ENCODE measurements around the gene NSMF. TPM values are rescaled to one million over a fixed set of nuclear protein-coding genes. Genes with fewer than 3 reads are reported as not detected.
"Not testable (repeated sequence)": the region's sequence is repeated elsewhere in the genome, so short reads cannot be mapped to it uniquely, and the experiment has no call there.

The NSMF gene
- total RNA-seq, 1 donor from 2014 or later = 8.7 TPM

GRCh38 chr9:137475666-137476065, 16.5 kb upstream of the NSMF start:
- no peak for DNase-seq (ENCODE audit: low spot score)

DNA sequence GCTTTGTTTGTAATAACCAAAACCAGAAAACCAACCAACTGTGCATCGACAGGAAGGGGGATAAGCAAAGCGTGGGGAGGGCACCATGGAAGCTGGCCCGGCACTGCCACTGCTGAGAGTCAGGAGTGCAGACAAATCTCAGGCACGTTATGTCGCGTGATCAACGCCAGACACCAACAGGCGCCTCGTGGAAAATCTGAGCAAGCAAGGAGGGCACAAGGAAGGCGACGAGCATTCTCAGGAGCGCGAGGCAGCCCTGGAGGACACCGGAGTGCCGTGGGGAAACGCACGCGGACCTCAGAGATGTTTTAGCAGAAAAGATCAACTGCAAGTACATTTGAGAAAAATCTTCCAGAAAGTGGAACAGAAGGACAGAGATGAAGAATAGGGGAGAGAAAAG, 15.1 kb upstream of the NSMF start:
- DNase-seq (ENCODE audit: low spot score) = no peak

- DNase-seq (ENCODE audit: low spot score) = no peak
Observed at GRCh38 chr9:137470785-137471184, 11.7 kb upstream of the NSMF start.

DNA sequence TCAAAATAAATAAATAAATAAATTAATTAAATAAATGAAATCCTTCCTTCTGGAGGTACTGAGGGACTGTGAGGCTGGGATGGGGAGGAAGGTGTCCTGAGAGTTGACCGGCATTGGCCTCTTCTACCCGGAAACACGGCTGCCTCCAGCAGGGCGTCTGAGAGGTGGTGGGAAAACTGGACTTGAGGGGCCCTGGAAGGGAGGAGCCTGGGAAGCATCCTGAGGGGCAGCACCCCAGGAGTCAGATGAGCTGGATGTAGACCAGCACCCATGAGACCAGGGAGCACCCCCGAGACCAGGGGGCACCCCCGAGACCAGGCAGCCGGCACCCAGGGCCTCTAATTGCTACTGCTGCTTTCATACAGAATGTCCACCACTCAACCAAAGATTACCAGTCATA, 8.8 kb upstream of the NSMF start:
- DNase-seq (ENCODE audit: low spot score) = no peak

DNA sequence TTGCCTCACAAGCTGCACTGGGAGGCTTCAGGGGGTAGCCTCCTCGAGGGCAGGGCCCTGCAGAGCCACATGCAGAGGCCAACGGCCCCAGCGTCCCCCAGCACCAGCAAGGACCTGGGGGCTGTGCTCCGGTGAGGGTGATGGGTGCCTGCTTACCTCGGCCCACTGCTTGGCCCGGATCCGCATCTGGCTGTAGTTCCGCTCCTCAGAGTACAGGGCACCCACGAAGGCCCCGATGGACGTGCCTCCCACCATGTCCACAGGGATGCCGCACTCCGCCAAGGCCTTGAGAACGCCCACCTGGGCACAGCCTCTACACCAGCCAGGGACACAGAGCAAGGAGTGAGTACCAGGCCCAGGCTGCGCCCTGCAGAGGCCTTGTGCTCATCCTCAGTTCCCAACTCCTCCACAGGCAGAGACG, 8.0 kb upstream of the NSMF start:
- no peak for DNase-seq (ENCODE audit: low spot score)

- not testable (repeated sequence) for DNase-seq (ENCODE audit: low spot score)
Observed at GRCh38 chr9:137466389-137467085, 7.4 kb upstream of the NSMF start.

- DNase-seq (ENCODE audit: low spot score) = no peak
Observed at GRCh38 chr9:137465720-137466388, 6.7 kb upstream of the NSMF start.

- no peak for DNase-seq (ENCODE audit: low spot score)
Observed at GRCh38 chr9:137465000-137465719, 6.0 kb upstream of the NSMF start.

GRCh38 chr9:137464291-137464999, 5.3 kb upstream of the NSMF start:
- no peak for DNase-seq (ENCODE audit: low spot score)

DNA sequence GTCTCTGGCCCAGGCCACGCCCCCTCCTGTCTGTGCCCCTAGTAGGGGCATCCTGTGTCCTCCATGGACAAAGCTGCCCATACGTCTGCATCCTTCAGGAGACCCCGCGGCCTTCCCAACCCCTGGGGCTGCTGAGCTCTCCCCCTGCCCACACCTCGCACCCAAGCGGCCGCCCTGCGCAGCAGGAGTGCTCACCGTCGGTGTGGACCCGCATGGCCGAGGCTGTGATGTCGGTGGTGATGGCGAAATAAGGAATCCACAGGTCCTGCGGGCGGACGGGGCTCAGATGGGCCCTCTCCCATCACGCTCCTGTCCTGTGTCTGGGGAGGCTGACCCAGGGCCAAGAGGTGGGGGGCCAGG, 4.8 kb upstream of the NSMF start:
- DNase-seq (ENCODE audit: low spot score) = no peak

GRCh38 chr9:137462986-137463930, 4.1 kb upstream of the NSMF start:
- no peak for DNase-seq (ENCODE audit: low spot score)

- DNase-seq (ENCODE audit: low spot score) = no peak
Observed at GRCh38 chr9:137462396-137462985, 3.4 kb upstream of the NSMF start.

- DNase-seq (ENCODE audit: low spot score) = no peak
Observed at GRCh38 chr9:137461663-137462395, 2.7 kb upstream of the NSMF start.

DNA sequence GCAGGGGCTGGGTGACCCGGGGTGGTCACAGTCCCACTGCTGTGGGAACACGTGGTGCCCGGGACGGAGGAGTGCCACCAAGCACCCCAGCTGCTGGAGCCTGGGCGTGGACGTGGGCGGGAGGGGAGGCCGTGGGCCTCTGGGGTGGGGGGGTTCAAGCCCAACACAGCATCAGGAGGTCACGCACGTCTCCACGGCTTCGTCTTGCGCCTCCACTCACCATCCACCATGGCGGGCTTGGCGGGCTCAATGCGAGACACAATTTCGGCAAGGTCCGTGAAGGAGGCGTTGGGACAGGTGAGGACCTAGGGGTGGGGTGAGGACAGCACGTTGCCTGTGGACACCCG, 2.2 kb upstream of the NSMF start:
- DNase-seq (ENCODE audit: low spot score) = no peak

DNA sequence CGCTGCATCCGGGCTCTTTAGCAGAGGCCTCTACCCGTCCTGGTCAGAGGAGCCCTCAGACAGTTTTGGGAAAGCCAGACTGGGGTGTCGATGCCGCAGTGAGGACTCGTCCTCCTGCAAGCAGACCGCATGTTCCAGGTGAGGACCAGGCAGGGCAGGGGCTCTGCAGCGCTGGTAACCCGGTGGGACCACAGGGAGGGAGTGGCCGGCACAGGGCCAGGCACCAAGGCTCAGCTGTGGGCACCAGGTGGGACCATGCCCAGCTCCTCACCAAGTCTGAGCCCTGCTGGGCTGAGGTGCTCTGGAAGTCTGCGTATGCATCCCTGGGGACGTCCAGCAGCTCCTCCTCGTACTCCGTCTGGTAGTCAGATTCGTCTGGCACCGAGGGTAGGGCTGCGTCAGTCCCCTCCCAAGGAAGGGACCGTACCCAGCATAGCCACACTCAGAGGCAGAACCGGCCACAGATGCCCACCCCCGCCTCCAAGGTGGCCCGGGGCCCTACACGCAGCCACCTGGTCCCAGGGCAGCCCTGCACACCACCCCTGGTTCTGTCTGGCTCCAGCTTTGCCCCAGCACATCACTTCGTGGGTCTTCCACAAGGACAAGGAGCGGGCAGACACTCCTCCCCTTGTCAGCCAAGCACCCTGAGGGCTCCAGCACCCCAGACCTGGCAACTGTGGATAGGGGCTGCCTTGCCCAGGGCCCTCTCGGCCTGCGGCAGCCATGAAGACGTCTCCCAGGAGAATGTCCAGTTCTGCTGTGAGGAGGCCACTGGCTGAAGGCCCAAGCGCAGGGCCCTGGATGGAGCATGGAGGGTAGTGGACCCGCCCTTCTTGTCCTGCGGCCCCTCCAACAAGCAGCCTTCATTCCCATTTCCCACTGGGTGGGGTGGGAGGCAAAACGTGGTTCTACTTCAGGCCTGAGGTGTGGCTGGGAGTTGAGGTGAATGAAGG, 1.5 kb upstream of the NSMF start:
- DNase-seq (ENCODE audit: low spot score) = no peak

- DNase-seq (ENCODE audit: low spot score) = no peak
Observed at GRCh38 chr9:137459601-137460362, 648 bp upstream of the NSMF start.

DNA sequence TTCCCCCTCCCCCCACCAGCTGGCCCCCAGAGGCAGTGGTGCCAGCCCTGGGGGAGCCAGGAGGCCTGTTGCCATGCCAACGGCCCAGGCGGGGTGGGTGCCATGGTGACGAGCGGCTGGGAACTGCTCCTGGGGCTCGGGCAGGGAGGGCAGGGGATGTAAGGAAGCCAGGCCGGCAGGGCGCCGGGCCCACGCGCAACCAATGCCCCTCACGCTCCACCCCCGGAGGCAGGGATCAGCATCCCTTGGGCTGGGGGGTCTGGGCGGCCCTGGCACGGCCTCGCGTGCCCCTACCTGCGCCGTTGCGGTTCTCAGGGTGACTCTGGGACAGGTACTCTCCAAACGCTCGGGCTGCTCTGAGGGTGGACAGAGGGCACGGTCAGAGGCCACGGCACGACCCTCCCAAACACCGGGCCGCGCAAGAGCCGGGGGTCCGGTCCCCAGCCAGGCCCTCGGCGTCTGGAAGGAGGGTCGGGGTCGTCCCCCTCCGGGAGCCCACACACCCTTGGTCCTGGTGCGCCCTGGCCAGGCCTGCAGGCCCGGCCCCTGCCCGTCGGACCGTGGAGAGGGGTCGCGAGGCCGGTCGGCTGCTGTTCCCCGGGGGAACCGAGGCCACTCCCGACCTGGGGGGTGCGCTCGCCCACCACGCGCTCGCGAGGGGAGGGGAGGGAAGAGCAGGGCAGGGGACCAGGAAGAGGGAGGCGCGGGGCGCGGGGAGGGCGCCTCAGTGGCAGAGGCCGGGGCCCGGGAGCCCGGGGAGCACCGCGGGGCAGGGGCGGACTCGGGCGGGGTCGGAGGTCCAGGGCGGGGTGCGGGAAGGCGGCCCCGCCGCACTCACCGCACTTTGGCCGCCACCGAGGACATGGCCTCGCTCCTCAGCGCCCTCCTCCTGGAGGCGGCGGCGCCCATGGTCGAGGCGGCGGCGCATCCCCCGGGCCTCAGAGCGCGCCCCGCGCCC, 661 bp downstream of the NSMF start:
- peak; percentile 42 for DNase-seq (ENCODE audit: low spot score)

All from umbilical cord (tissue), 2 donors.